Lung (tissue), 12 donors: ENCODE results near the gene NDC1. TPM values are rescaled to one million over a fixed set of nuclear protein-coding genes. Genes with fewer than 3 reads are reported as not detected.

ENCODE experiments used
- ATAC-seq: fragments of 200-7000 bp; cut with Tn5 transposase; one replicate; pipeline ENCODE4 v1.9.1; 2020; ENCODE audit warnings: moderate number of reproducible peaks; ENCODE audit not compliant: insufficient read depth, low FRiP score
- DNase-seq, 3 donors: peaks; one replicate each; pipeline ENCODE4 v3.0.0-alpha.2; 2013 to 2017
- H3K27ac ChIP-seq, 2 donors: one replicate each; pipeline ENCODE4 v1.5.1; 2013; ENCODE audit warnings: mild to moderate bottlenecking in 2 of 2, moderate library complexity in 2 of 2, control low read depth in 1 of 2, inconsistent platforms in 1 of 2, low read depth in 1 of 2, low read length in 1 of 2
- H3K27me3 ChIP-seq, 3 donors: one replicate each; pipeline ENCODE4 v1.5.1; 2013; ENCODE audit warnings: low read length in 2 of 3; ENCODE audit not compliant: control insufficient read depth in 3 of 3, insufficient read depth in 3 of 3
- H3K36me3 ChIP-seq, 4 donors: one replicate each; pipeline ENCODE4 v1.5.1; 2013; ENCODE audit warnings: low read length in 4 of 4, mild to moderate bottlenecking in 1 of 4, moderate library complexity in 1 of 4; ENCODE audit not compliant: control insufficient read depth in 4 of 4, insufficient read depth in 4 of 4
- H3K4me1 ChIP-seq, 5 donors: one replicate each; pipeline ENCODE4 v1.5.1; 2013; ENCODE audit warnings: low read length in 5 of 5, mild to moderate bottlenecking in 2 of 5, moderate library complexity in 1 of 5; ENCODE audit not compliant: control insufficient read depth in 5 of 5, insufficient read depth in 5 of 5
- H3K4me3 ChIP-seq: one replicate; pipeline ENCODE4 v1.5.1; 2013; ENCODE audit warnings: mild to moderate bottlenecking, control low read depth, moderate library complexity
- H3K9ac ChIP-seq, 2 donors: one replicate each; pipeline ENCODE4 v1.5.1; 2013; ENCODE audit warnings: low read length in 2 of 2, control low read depth in 1 of 2; ENCODE audit not compliant: insufficient read depth in 1 of 2
- H3K9me3 ChIP-seq, 4 donors: one replicate each; pipeline ENCODE4 v1.5.1; 2013; ENCODE audit warnings: low read length in 3 of 4, mild to moderate bottlenecking in 1 of 4, moderate library complexity in 1 of 4; ENCODE audit not compliant: control insufficient read depth in 4 of 4, insufficient read depth in 3 of 4
- WGBS, 2 donors: extraction: QIAGEN DNeasy Blood & Tissue Kit; methylation state at CpG; one replicate each; pipeline ENCODE4 v1.1.7; 2013; 5-methylcytosine and 5-hydroxymethylcytosine counted together
- polyA plus RNA-seq, 2 donors: library from polyadenylated mRNA; stranded (reverse); fragments of 200-250 nt; gene quantifications; one replicate each; pipeline ENCODE4 v1.2.1, GENCODE V29; 2013
- total RNA-seq, 2 donors: library from RNA; depleted of rRNA in 1 of 2; stranded (reverse); fragments of >200 nt in 1 of 2; gene quantifications; one replicate each; pipeline ENCODE4 v1.2.1, GENCODE V29; 2014 to 2021
- TF ChIP-seq, protein P1 (sequence below): IDR thresholded peaks from 2 replicates; pipeline ENCODE4 v1.5.1; 2012; ENCODE audit warnings: mild to moderate bottlenecking; ENCODE audit errors: control extremely low read depth, extremely low read depth
- donor health status: control.
- donor health status: control.
- donor health status: Bipolar disorder and iron deficiency.
- donor health status: healthy.
- donor health status: DM: yes; HTN: yes; CAD: no.

NDC1 gene
- total and polyA plus RNA-seq, 4 donors, result 3.9 to 16.7 (median 7.6) TPM

DNA sequence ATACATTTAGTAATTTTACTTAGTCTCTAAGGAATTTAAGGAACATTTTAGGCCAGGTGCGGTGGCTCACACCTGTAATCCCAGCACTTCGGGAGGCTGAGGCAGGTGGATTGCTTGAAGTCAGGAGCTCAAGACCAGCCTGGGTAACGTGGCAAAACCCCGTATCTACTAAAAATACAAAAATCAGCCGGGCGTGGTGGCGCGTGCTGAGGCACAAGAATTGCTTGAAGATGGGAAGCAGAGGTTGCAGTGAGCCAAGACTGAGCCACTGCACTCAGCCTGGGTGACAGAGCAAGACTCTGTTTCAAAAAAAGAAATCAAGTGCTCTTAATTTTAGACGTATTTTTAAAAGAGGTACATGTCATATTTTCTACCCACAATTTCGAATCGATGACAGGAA is 3.3 kb downstream of the NDC1 start:
- Histone ChIP-seq H3K4me3 (no peak overlapping the region), H3K9me3 (no peaks in the 10 kb centered on the region), H3K27ac (no peak overlapping the region), H3K9ac (no peak overlapping the region), H3K4me1 (peaks cover 0 to 3% (median 2%) of the 10 kb centered on the region in 5 donors), H3K27me3 (no peaks in the 10 kb centered on the region), H3K36me3 (peaks cover 0 to under 1% (median 0%) of the 10 kb centered on the region in 4 donors)
- DNase-seq, result no peak
- ATAC-seq, result no peak
- 94 to 95% methylated on average over 11 of the region's 11 CpGs for WGBS, 2 donors
- TF ChIP-seq, protein P1, sequence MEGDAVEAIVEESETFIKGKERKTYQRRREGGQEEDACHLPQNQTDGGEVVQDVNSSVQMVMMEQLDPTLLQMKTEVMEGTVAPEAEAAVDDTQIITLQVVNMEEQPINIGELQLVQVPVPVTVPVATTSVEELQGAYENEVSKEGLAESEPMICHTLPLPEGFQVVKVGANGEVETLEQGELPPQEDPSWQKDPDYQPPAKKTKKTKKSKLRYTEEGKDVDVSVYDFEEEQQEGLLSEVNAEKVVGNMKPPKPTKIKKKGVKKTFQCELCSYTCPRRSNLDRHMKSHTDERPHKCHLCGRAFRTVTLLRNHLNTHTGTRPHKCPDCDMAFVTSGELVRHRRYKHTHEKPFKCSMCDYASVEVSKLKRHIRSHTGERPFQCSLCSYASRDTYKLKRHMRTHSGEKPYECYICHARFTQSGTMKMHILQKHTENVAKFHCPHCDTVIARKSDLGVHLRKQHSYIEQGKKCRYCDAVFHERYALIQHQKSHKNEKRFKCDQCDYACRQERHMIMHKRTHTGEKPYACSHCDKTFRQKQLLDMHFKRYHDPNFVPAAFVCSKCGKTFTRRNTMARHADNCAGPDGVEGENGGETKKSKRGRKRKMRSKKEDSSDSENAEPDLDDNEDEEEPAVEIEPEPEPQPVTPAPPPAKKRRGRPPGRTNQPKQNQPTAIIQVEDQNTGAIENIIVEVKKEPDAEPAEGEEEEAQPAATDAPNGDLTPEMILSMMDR, result no peak

DNA sequence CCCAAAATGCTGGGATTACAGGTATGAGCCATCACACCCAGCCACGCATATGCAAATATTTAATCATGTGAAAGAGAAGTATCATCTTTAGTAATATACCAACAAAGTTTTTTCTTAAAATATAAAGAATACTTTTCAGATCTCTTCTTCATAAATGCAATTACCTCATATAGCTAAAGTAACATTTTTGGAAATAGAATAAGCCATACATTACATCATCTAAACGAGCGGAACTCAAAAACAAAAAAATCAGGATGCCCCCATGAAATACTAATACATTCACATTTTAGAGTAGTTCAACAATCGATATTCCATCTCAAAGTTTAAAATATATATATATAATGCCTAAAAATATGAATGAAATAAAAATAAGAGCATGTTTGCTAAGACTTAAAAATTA is 4.7 kb downstream of the NDC1 start:
- TF ChIP-seq, protein P1, result no peak
- no peaks in the 10 kb centered on the region for H3K9me3 ChIP-seq
- no peaks in the 10 kb centered on the region for H3K27me3 ChIP-seq
- ATAC-seq (no peak), DNase-seq (no peak)
- no peak overlapping the region for H3K9ac ChIP-seq
- peaks cover 0 to 4% (median 0%) of the 10 kb centered on the region in 4 donors for H3K36me3 ChIP-seq
- 94 to 97% methylated on average over 4 of the region's 4 CpGs for WGBS, 2 donors
- H3K4me3 ChIP-seq, result no peak overlapping the region
- H3K4me1 ChIP-seq, result peaks cover 0 to 2% (median 0%) of the 10 kb centered on the region in 5 donors
- no peak overlapping the region for H3K27ac ChIP-seq

- no peak for ATAC-seq
- no peaks in the 10 kb centered on the region for H3K27me3 ChIP-seq
- no peaks in the 10 kb centered on the region for H3K9me3 ChIP-seq
- TF ChIP-seq, protein P1, result no peak
- no peaks in the 10 kb centered on the region for H3K4me1 ChIP-seq
- peaks cover 5 to 20% (median 16%) of the 10 kb centered on the region in 4 donors for H3K36me3 ChIP-seq
- DNase-seq, result no peak
- no peak overlapping the region for H3K27ac ChIP-seq
- no peak overlapping the region for H3K4me3 ChIP-seq
- H3K9ac ChIP-seq, result no peak overlapping the region
- 96 to 97% methylated on average over 2 of the region's 2 CpGs for WGBS, 2 donors
Measured at GRCh38 chr1:53826367-53826766, 11.7 kb downstream of the NDC1 start.

- Histone ChIP-seq H3K9me3 (no peaks in the 10 kb centered on the region), H3K27me3 (no peaks in the 10 kb centered on the region), H3K36me3 (peaks cover 5 to 20% (median 16%) of the 10 kb centered on the region in 4 donors), H3K27ac (no peak overlapping the region), H3K4me1 (no peaks in the 10 kb centered on the region), H3K9ac (no peak overlapping the region), H3K4me3 (no peak overlapping the region)
- TF ChIP-seq, protein P1, result no peak
- DNase-seq (no peak), ATAC-seq (no peak)
- 90 to 95% methylated on average over 6 of the region's 6 CpGs for WGBS, 2 donors
Measured at GRCh38 chr1:53825306-53825705, 12.8 kb downstream of the NDC1 start.
